ENCODE results near the gene CHCHD1.
"Not testable (repeated sequence)": the region's sequence is repeated elsewhere in the genome, so short reads cannot be mapped to it uniquely, and the experiment has no call there.

The CHCHD1 gene

DNA sequence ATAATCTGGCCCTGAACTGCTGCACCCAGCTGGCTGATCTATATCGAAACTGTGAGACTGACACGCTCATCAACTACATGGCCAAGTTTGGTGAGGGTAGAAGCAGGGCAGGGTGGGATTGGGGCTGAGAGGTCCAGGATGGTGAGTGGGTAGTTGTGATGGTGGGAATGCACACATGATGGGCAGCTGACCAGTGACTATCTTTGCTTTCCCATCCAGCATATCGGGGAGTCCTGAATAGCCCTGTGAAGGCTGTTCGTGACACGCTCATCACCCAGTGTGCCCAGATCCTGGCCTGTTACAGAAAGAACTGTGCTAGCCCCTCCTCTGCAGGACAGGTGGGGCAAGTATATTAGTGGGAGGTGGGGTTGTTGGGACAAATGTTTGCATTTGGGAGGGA lies 12.5 kb upstream of the CHCHD1 start:
- no peak for DNase-seq

- no peak for DNase-seq
Measured at GRCh38 chr10:73771722-73772280, 10.0 kb upstream of the CHCHD1 start.

DNA sequence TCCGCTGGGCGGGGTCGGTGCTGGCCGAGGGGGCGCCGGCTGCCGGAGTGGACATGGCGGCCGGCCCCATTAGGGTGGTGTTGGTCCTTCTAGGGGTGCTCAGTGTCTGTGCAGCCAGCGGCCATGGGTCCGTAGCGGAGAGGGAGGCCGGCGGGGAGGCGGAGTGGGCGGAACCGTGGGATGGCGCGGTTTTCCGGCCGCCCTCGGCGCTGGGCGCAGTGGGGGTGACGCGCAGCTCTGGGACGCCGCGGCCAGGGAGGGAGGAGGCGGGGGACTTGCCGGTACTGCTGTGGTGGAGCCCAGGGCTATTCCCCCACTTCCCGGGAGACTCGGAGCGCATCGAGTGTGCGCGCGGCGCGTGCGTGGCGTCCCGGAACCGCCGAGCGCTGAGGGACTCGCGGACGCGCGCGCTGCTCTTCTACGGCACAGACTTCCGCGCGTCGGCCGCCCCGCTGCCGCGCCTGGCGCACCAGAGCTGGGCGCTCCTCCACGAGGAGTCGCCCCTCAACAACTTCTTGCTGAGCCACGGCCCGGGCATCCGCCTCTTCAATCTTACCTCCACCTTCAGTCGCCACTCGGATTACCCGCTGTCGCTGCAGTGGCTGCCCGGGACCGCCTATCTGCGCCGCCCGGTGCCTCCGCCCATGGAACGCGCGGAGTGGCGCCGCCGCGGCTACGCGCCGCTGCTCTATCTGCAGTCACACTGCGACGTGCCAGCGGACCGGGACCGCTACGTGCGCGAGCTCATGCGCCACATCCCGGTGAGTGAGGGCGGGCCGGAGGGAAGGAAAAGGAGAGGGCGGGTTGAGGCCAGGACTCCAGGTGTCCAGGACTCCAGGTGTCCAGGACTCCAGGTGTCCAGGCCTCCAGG lies 9.3 kb upstream of the CHCHD1 start:
- peak; percentile 86 for DNase-seq

DNA sequence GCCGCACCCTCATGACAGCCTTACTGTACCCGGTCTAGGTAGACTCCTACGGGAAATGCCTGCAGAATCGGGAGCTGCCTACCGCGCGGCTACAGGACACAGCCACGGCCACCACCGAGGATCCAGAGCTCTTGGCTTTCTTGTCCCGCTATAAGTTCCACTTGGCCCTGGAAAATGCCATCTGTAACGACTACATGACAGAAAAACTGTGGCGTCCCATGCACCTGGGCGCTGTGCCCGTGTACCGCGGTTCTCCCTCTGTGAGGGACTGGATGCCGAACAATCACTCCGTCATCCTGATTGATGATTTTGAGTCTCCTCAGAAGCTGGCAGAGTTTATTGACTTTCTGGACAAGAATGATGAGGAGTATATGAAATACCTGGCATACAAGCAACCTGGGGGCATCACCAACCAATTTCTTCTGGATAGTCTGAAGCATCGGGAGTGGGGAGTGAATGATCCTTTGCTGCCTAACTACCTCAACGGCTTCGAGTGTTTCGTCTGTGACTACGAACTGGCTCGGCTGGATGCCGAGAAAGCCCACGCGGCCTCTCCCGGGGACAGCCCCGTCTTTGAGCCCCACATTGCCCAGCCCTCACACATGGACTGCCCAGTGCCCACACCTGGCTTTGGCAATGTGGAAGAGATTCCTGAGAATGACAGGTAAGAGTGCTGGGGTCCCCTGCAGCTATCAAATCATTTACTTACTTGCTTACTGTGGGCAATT lies 8.5 kb upstream of the CHCHD1 start:
- DNase-seq: no peak

- DNase-seq: peak; percentile 25
Measured at GRCh38 chr10:73774637-73775036, 7.2 kb upstream of the CHCHD1 start.

GRCh38 chr10:73779018-73779417 lies 2.8 kb upstream of the CHCHD1 start:
- DNase-seq: no peak

DNA sequence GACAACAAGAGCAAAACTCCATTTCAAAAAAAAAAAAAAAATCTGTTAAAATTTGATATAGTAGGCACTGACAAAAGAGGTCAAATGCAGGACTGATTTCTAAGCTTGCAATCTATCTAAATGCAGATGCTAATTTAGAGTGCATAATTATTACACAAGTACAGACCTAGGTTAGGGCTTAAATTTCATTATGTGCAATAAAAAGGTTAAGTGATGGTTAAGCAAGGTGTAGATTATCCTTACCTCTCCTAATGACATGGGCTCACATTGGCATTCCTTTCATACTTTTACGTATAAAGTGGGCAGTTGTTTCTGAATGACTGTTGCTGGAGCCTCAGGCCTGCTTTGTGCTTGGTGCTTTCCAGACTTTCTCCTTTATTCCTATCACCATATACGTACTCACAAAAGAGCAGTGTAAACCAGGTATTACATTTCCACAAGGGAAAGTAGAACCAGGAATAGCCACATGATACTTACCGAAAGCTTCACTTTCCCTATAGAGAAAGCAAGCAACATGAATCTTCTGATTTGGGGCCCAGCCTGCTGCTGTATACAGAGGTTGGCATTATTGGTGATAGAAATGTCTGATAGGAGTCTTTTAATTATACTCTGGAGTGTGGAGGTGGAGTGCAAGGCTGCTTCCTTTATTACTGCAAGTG lies 2.2 kb upstream of the CHCHD1 start:
- no peak for DNase-seq

- DNase-seq: no peak
Measured at GRCh38 chr10:73780301-73780700, 1.5 kb upstream of the CHCHD1 start.

DNA sequence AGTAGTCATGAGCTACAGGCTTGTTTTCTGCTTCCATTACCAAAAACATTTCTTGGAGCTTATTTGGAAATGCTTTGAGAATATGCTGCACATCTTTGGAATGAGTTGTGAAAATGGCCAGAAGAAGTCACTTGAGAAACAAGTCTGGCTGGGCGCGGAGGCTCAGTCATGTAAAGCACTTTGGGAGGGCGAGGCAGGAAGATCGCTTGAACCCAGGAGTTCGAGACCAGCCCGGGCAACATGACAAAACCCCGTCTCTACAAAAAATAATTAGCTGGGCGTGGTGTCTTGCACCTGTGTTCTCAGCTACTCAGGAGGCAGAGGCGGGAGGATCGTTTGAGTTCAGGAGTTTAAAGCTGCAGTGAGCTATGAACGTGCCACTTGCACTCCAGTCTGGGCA lies 882 bp upstream of the CHCHD1 start:
- no peak for DNase-seq

DNA sequence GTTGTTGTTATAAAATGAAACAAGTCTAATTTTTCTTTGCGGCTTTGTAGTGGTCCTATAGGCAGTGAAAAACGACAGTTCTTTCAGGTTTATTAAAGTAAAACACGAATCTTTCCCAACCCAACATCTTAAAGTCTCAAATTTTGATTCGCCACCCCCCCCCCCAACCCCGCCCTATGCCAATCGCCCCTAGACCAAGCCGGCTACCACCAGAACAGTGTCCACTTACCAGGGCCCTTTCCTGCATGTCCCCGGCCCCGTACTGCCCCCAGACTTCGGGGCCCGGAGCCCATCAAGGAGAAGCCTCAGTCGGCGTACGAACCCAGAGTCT lies 335 bp upstream of the CHCHD1 start:
- no peak for DNase-seq

DNA sequence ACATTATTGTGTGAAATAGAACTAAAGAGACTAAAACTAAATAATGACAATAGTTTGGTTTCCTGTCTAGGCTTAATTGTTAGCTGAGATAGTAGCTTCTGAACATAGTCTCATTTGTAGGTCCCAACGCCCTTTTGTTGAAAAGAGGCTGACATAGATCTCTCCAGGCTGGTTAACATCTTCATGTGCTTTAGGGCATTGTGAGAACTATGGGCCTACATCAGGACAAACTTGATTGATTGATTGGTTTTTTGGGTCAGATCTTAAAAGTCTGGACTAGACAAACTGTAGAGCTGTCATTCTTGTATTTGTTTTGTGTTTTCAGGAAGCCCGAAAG lies 869 bp downstream of the CHCHD1 start:
- no peak for DNase-seq

GRCh38 chr10:73785211-73785720 lies 3.4 kb downstream of the CHCHD1 start, which contains the start of gene ZSWIM8:
Gene ZSWIM8 (plus strand): TSS chr10:73785606. CDS start chr10:73785879, 273 bp downstream.
- peak; percentile 90 for DNase-seq

DNA sequence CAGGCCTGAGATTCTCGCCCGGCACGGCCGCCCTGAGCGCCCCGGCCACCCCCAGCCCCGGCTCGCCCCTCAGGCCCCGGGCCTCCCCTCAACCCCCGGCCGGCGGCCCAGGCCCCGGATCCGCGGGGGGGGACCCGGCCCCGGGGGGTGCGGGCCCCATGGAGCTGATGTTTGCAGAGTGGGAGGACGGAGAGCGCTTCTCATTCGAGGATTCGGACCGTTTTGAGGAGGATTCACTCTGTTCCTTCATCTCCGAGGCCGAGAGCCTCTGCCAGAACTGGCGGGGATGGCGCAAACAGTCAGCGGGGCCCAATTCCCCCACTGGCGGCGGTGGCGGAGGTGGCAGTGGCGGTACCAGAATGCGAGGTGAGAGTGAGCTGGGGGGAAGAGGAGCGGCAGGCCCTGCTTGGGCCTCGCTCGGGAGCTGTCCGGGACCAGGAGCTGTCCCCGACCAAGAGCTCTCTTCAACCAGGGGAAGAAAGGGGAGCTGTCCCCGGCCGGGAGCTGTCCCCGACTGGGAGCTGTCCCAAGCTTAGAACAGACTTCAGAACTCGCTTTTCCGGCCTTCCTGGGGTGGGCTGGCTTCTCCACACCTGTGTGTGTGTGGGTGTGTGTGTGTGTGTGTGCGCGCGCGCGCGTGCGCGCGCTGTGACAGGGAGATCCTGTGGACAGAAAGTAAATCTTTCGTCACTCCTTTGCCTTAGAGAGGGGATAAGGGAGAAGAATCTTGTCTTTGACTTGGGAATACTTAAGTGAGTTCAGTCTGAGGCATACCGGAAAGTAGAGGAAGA lies 4.1 kb downstream of the CHCHD1 start:
- DNase-seq: peak; percentile 35

GRCh38 chr10:73786512-73786885 lies 4.7 kb downstream of the CHCHD1 start:
- no peak for DNase-seq

DNA sequence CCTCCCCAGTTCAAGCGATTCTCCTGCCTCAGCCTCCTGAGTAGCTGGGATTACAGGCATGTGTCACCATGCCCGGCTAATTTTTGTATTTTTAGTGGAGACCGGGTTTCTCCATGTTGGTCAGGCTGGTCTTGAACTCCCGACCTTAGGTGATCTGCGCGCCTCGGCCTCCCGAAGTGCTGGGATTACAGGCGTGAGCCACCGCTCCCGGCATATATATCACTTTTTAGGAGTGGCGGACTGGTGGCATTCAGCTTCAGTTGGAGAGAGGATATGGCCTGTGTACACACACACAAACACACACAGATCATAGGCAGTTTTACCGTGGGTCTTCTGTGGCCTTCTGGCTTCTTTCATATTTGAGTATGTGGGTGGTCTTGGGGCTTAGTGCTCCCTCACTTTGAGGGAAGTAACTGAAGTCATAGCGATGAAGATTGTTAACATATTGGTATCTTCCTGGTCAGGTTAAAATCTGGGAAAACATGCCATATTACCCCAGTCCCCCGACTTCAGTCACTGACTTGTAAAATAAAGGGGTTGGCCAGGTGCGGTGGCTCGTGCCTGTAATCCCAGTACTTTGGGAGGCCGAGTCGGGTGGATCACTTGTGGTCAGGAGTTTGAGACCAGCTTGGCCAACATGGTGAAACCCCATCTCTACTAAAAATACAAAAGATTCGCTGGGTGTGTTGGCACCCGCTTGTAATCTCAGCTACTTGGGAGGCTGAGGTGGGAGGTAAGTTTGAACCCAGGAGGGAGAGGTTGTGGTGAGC lies 5.4 kb downstream of the CHCHD1 start:
- DNase-seq: not testable (repeated sequence)

DNA sequence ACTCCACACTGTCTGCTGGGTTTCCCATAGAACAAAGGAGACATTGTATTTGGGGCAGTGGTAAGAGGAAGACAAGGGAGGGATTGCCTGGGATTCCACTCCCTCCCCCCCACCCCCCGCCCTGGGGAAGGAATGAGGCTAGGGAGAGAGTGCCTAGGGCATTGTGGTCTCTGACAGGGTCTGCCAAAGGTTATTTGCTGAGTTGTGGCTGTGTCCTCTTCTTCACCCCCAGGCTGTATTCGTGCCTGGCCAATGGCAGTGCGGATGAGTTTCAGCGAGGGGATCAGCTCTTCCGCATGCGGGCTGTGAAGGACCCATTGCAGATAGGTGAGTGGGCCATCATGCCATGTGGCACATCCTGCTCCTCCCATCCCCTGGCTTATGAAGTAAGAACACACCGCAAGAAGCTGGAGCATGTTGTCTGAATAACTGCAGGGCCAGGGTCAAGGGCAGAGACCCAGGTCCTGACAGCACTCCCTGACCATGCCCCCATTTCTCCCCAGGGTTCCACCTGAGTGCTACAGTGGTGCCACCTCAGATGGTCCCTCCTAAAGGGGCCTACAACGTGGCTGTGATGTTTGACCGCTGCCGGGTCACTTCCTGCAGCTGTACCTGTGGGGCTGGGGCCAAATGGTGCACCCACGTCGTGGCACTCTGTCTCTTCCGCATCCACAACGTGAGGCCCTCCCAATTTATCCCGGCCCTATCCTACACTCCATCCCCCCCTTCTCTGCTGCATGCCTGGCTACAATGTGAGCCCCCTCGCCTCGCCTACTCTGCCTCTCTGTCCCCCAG lies 7.2 kb downstream of the CHCHD1 start:
- DNase-seq: no peak

- DNase-seq: no peak
Measured at GRCh38 chr10:73789659-73790055, 7.8 kb downstream of the CHCHD1 start.

- no peak for DNase-seq
Measured at GRCh38 chr10:73790886-73791625, 9.2 kb downstream of the CHCHD1 start.

DNA sequence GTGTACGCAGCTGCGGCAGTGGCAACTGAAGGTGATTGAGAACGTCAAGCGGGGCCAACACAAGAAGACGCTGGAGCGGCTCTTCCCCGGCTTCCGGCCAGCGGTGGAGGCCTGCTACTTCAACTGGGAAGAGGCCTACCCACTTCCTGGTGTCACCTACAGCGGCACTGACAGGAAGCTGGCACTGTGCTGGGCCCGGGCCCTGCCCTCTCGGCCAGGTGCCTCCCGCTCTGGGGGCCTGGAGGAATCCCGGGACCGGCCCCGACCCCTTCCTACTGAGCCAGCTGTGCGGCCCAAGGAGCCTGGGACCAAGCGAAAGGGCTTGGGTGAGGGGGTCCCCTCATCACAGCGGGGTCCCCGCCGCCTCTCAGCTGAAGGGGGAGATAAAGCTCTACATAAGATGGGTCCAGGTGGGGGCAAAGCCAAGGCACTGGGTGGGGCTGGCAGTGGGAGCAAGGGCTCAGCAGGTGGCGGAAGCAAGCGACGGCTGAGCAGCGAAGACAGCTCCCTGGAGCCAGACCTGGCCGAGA lies 10.1 kb downstream of the CHCHD1 start:
- DNase-seq: no peak

DNA sequence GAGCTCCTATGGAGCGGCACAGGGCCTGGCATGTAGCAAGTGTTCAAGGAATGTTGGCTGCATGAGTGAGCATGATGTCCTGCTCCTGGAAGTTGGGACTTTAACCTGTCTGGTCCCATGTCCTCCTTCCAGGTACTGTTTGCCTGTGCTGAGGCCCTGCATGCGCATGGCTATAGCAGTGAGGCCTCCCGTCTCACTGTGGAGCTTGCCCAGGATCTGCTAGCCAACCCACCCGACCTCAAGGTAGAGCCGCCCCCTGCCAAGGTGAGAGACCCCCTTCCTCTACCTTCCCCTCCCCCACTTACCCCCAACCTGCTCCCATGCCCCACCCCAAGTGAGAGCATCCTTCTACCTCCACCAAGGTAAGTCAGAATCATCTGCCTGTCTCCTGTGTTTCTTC lies 11.6 kb downstream of the CHCHD1 start:
- no peak for DNase-seq

Measured in activated CD4-positive, alpha-beta T cell treated with anti-CD3 and anti-CD28 coated beads, Interleukin-2, amount 50 U/mL, for 16 hours (primary cell).